DOHH2 (cell line): ENCODE data around the gene RPS27L.

Source experiments
- CTCF ChIP-seq: fragments of 200-600 bp; sonication (generic); IDR thresholded peaks from one replicate; pipeline ENCODE4 v1.5.1; 2014; ENCODE audit warnings: antibody characterized with exemption, mild to moderate bottlenecking, low read depth, low read length; ENCODE audit not compliant: poor library complexity, severe bottlenecking
- EZH2phosphoT487 ChIP-seq: fragments of 200-600 bp; sonication (generic); IDR thresholded peaks from 2 replicates; pipeline ENCODE4 v1.6.1; 2017; ENCODE audit warnings: borderline replicate concordance, mild to moderate bottlenecking, antibody characterized with exemption, low read length, moderate library complexity, mixed read lengths

- TF ChIP-seq CTCF (no peak), EZH2phosphoT487 (no peak)
Observed at GRCh38 chr15:63111481-63111880, 45.8 kb downstream of the RPS27L start.
